Ovary (tissue), 3 donors: ENCODE data around the gene SEMA3B.
"Not testable (repeated sequence)": the region's sequence is repeated elsewhere in the genome, so short reads cannot be mapped to it uniquely, and the experiment has no call there.

ENCODE experiments used
- POLR2A ChIP-seq: fragments of 450-650 bp; IDR thresholded peaks from one replicate; pipeline ENCODE4 v1.6.1; 2017; ENCODE audit warnings: antibody characterized with exemption, mild to moderate bottlenecking, moderate library complexity
- TF ChIP-seq, protein P1 (sequence below), 3 donors: fragments of 450-650 bp in 2 of 3; fragments of 200-600 bp in 1 of 3; IDR thresholded peaks; one replicate each; pipeline versions ENCODE4 v1.5.1 to v1.8.0; 2016 to 2022; ENCODE audit warnings: antibody characterized with exemption in 3 of 3, mild to moderate bottlenecking in 1 of 3
- donor health status: DM: no; HTN: no; CAD: no.

DNA sequence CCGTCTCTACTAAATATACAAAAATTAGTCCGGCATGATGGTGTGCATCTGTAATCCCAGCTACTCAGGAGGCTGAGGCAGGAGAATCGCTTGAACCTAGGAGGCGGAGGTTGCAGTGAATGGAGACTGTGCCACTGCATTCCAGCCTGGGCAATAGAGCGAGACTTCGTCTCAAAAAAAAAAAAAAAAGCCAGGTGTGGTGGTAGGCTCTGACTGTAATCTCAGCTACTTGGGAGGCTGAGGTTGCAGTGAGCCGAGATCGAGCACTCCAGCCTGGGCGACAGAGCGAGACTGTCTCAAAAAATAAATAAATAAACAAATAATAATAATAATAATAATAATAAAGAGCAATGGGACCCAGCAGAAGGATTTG, 3.6 kb downstream of the SEMA3B start:
- TF ChIP-seq, protein P1, sequence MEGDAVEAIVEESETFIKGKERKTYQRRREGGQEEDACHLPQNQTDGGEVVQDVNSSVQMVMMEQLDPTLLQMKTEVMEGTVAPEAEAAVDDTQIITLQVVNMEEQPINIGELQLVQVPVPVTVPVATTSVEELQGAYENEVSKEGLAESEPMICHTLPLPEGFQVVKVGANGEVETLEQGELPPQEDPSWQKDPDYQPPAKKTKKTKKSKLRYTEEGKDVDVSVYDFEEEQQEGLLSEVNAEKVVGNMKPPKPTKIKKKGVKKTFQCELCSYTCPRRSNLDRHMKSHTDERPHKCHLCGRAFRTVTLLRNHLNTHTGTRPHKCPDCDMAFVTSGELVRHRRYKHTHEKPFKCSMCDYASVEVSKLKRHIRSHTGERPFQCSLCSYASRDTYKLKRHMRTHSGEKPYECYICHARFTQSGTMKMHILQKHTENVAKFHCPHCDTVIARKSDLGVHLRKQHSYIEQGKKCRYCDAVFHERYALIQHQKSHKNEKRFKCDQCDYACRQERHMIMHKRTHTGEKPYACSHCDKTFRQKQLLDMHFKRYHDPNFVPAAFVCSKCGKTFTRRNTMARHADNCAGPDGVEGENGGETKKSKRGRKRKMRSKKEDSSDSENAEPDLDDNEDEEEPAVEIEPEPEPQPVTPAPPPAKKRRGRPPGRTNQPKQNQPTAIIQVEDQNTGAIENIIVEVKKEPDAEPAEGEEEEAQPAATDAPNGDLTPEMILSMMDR (IDR thresholded peaks at IDR 0.05): not testable (repeated sequence)
- TF ChIP-seq POLR2A: not testable (repeated sequence)
